Stomach (tissue), 4 donors: ENCODE data around the gene LYRM4.

ENCODE experiments used
- EP300 ChIP-seq: sonication (generic); formaldehyde crosslinking; IDR thresholded peaks from one replicate; pipeline ENCODE4 v1.6.1; 2017; ENCODE audit warnings: antibody characterized with exemption
- TF ChIP-seq, protein P1 (sequence below), 7 experiments: fragments of 450-650 bp in 4 of 7; fragments of 200-600 bp in 3 of 7; sonication (generic) in 3 of 7; IDR thresholded peaks; one replicate each; pipeline ENCODE4 v1.5.1; 2016 to 2019; ENCODE audit warnings: antibody characterized with exemption in 7 of 7, control low read depth in 2 of 7, mild to moderate bottlenecking in 1 of 7

- TF ChIP-seq, protein P1, sequence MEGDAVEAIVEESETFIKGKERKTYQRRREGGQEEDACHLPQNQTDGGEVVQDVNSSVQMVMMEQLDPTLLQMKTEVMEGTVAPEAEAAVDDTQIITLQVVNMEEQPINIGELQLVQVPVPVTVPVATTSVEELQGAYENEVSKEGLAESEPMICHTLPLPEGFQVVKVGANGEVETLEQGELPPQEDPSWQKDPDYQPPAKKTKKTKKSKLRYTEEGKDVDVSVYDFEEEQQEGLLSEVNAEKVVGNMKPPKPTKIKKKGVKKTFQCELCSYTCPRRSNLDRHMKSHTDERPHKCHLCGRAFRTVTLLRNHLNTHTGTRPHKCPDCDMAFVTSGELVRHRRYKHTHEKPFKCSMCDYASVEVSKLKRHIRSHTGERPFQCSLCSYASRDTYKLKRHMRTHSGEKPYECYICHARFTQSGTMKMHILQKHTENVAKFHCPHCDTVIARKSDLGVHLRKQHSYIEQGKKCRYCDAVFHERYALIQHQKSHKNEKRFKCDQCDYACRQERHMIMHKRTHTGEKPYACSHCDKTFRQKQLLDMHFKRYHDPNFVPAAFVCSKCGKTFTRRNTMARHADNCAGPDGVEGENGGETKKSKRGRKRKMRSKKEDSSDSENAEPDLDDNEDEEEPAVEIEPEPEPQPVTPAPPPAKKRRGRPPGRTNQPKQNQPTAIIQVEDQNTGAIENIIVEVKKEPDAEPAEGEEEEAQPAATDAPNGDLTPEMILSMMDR (IDR thresholded peaks at IDR 0.05), result no peak
- no peak for TF ChIP-seq EP300
Measured at GRCh38 chr6:5132731-5133130, 128.0 kb downstream of the LYRM4 start.
